Right lobe of liver (tissue), 6 donors: ENCODE data around the gene DYNC2I2. TPM values are rescaled to one million over a fixed set of nuclear protein-coding genes. Genes with fewer than 3 reads are reported as not detected.

Source experiments
- ATAC-seq, 4 donors: fragments of 200-7000 bp; cut with Tn5 transposase; one replicate each; pipeline ENCODE4 v1.9.1; 2020; ENCODE audit warnings: mild to moderate bottlenecking in 4 of 4, moderate library complexity in 4 of 4
- DNase-seq, 3 donors: peaks; one replicate each; pipeline ENCODE4 v3.0.0-alpha.2; 2020
- H3K27ac ChIP-seq, 3 donors: fragments of 200-600 bp; one replicate each; pipeline ENCODE4 v1.8.0; 2022
- H3K27me3 ChIP-seq, 2 donors: fragments of 200-600 bp; one replicate each; pipeline ENCODE4 v1.8.0; 2022
- H3K36me3 ChIP-seq, 4 donors: fragments of 200-600 bp; sonication (generic) in 1 of 4; one replicate each; pipeline versions ENCODE4 v1.5.1 to v1.8.0; 2017 to 2022; ENCODE audit warnings: control low read depth in 1 of 4
- H3K4me1 ChIP-seq, 4 donors: fragments of 200-600 bp; sonication (generic) in 1 of 4; one replicate each; pipeline versions ENCODE4 v1.5.1 to v1.8.0; 2017 to 2022; ENCODE audit warnings: control low read depth in 1 of 4
- H3K4me3 ChIP-seq, 3 donors: fragments of 200-600 bp; one replicate each; pipeline ENCODE4 v1.8.0; 2022
- H3K9me3 ChIP-seq, 4 donors: fragments of 200-600 bp; sonication (generic) in 1 of 4; one replicate each; pipeline versions ENCODE4 v1.5.1 to v1.8.0; 2017 to 2022; ENCODE audit warnings: control low read depth in 1 of 4
- POLR2A ChIP-seq: fragments of 450-650 bp; IDR thresholded peaks from one replicate; pipeline ENCODE4 v1.6.1; 2017; ENCODE audit warnings: antibody characterized with exemption, mild to moderate bottlenecking
- WGBS: methylation state at CpG from one replicate; pipeline ENCODE4 v1.1.6; 2018; ENCODE audit warnings: low coverage, low lambda C conversion rate; ENCODE audit not compliant: insufficient coverage; ENCODE audit errors: missing lambda C conversion rate; 5-methylcytosine and 5-hydroxymethylcytosine counted together
- intact Hi-C, 2 donors: fragments of 100-400 bp; cut with DNase I; formaldehyde crosslinking; loops; one replicate each; pipeline versions ENCODE4 v1.11.2 to v1.14.1; 2022
- total RNA-seq, 6 experiments: library from RNA; depleted of rRNA in 2 of 6; stranded (reverse); fragments of >200 nt in 2 of 6; fragmentation: NEBNext Ultra II Directional in 3 of 6; extraction: Animal tissue kit (Norgen Biotek cat#: 25700) in 3 of 6; gene quantifications; one replicate each; pipeline versions ENCODE4 v1.1.0 to v1.2.4, GENCODE V29; 2016 to 2023
- TF ChIP-seq, protein P1 (sequence below), 4 donors: fragments of 200-600 bp in 3 of 4; fragments of 450-650 bp in 1 of 4; IDR thresholded peaks; one replicate each; pipeline versions ENCODE4 v1.5.1 to v1.8.0; 2016 to 2022; ENCODE audit warnings: antibody characterized with exemption in 4 of 4, mild to moderate bottlenecking in 2 of 4
- donor health status: DM: no; HTN: yes; CAD: no.
- donor health status: DM: no; HTN: no; CAD: no.
- donor health status: DM: no; HTN: no; CAD: no.
- donor health status: DM: no; HTN: yes; CAD: no.
- donor health status: DM: no; HTN: yes; CAD: no.

Gene DYNC2I2
- total RNA-seq, 6 experiments from 2014 or later, result 11.8 to 23.9 (median 18.8) TPM

DNA sequence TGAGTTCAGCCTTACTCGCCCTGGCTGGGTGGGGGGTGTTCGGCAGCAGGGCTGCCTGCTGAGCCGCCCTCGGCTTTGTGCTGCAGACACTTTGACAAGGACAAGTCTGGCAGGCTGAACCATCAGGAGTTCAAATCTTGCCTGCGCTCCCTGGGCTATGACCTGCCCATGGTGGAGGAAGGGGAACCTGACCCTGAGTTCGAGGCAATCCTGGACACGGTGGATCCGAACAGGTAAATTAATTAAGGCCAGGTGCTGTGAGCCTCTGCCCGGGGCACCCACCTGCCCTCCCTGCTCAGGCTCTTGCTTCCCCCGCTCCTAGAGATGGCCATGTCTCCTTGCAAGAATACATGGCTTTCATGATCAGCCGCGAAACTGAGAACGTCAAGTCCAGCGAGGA, 24.2 kb downstream of the DYNC2I2 start:
- intact Hi-C loops, result loop anchor here (10.0 kb wide), 2 partner anchors 138 to 198 kb away; no protein-coding TSS in a partner anchor
- Histone ChIP-seq H3K4me1 (peaks cover 0 to 28% (median 6%) of the 10 kb centered on the region in 4 donors), H3K27ac (no peak overlapping the region), H3K9me3 (no peaks in the 10 kb centered on the region), H3K4me3 (no peak overlapping the region), H3K27me3 (no peaks in the 10 kb centered on the region), H3K36me3 (peaks cover 0 to 58% (median 16%) of the 10 kb centered on the region in 4 donors)
- TF ChIP-seq, protein P1, sequence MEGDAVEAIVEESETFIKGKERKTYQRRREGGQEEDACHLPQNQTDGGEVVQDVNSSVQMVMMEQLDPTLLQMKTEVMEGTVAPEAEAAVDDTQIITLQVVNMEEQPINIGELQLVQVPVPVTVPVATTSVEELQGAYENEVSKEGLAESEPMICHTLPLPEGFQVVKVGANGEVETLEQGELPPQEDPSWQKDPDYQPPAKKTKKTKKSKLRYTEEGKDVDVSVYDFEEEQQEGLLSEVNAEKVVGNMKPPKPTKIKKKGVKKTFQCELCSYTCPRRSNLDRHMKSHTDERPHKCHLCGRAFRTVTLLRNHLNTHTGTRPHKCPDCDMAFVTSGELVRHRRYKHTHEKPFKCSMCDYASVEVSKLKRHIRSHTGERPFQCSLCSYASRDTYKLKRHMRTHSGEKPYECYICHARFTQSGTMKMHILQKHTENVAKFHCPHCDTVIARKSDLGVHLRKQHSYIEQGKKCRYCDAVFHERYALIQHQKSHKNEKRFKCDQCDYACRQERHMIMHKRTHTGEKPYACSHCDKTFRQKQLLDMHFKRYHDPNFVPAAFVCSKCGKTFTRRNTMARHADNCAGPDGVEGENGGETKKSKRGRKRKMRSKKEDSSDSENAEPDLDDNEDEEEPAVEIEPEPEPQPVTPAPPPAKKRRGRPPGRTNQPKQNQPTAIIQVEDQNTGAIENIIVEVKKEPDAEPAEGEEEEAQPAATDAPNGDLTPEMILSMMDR (IDR thresholded peaks at IDR 0.05), result no peak
- no peak for TF ChIP-seq POLR2A
- ATAC-seq (no peak), DNase-seq (peak in 1 of 3 donors; percentile 28)
- WGBS, result 100% methylated on average over 2 of the region's 14 CpGs

DNA sequence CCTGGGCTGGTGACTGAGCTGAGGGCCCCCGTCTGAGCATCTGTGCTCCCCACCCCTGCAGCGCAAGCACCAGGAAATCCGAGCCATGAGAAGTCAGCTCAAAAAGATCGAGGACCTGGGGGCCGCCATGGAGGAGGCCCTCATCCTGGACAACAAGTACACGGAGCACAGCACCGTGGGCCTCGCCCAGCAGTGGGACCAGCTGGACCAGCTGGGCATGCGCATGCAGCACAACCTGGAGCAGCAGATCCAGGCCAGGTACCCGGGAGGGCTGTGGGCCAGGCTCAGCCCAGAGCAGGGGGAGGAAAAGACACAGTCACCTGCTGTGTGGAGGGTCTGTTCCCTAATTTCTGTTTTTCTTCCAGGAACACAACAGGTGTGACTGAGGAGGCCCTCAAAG, 24.6 kb downstream of the DYNC2I2 start:
- WGBS, result no CpG with 5 or more reads among the region's 10 CpGs
- peaks cover 0 to 28% (median 6%) of the 10 kb centered on the region in 4 donors for H3K4me1 ChIP-seq
- TF ChIP-seq, protein P1 (IDR thresholded peaks at IDR 0.05), result no peak
- no peak for TF ChIP-seq POLR2A
- intact Hi-C loops, result loop anchor here (10.0 kb wide), 2 partner anchors 137 to 197 kb away; no protein-coding TSS in a partner anchor
- no peak overlapping the region for H3K4me3 ChIP-seq
- H3K27me3 ChIP-seq, result no peaks in the 10 kb centered on the region
- peaks cover 0 to 62% (median 18%) of the 10 kb centered on the region in 4 donors for H3K36me3 ChIP-seq
- no peak overlapping the region for H3K27ac ChIP-seq
- ATAC-seq (no peak), DNase-seq (peak in 1 of 3 donors; percentile 31)
- no peaks in the 10 kb centered on the region for H3K9me3 ChIP-seq

DNA sequence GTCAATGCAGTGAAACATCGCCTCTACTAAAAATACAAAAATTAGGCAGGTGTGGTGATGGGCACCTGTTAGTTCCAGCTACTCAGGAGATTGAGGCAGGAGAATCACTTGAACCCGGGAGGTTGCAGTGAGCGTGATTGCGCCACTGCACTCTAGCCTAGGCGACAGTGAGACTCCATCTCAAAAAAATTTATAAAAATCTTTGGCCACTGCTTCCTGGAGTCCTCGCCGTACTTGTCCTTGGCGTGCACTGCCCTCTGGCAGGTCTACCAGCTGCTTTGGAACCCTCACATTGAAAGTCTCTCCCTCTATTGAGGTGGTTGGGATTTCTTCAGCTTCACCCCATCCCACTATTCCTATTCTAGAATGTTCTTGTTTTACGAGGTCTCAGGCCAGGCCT, 25.0 kb downstream of the DYNC2I2 start:
- H3K27ac ChIP-seq, result no peak overlapping the region
- DNase-seq (peak in 1 of 3 donors; percentile 18), ATAC-seq (no peak)
- H3K27me3 ChIP-seq, result no peaks in the 10 kb centered on the region
- H3K4me1 ChIP-seq, result peaks cover 0 to 28% (median 6%) of the 10 kb centered on the region in 4 donors
- WGBS, result 96% methylated on average over 5 of the region's 9 CpGs
- intact Hi-C loops, result loop anchor here (10.0 kb wide), 2 partner anchors 137 to 197 kb away; no protein-coding TSS in a partner anchor
- no peak overlapping the region for H3K4me3 ChIP-seq
- TF ChIP-seq POLR2A, result no peak
- TF ChIP-seq, protein P1 (IDR thresholded peaks at IDR 0.05), result no peak
- no peaks in the 10 kb centered on the region for H3K9me3 ChIP-seq
- peaks cover 0 to 67% (median 19%) of the 10 kb centered on the region in 4 donors for H3K36me3 ChIP-seq

DNA sequence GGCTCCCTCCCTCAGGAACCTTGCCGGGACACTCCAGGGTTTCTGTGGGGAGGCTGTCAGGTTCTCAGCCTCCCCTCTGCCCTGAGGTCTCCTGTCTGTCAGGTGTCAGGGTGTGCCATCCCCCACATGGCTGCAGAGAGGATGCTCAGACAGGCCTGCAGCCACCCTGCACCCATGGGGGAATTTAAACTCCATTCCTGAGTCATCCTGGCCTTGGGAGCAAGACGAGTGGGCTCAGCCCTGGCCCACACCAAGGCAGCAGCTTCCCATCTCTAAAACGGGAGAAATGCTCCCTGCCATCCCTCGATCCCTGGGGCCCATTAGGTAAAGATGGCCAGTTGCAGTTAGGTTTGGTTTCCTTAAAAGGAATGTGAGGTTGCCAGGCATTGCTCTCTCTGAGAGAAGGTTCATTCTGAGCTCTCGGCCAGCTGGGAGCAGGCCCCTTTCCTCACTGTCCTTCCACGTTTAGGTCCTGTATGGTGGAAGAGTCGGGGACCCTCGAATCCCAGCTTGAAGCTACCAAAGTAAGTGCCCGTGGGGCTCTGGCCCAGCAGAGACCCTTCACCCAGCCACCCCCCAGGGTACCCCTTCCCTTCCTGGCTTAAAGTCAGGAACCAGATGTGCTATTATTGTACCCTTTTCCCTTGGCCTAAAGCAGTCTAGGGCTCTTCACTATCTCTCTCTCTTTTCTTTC, 26.6 kb downstream of the DYNC2I2 start:
- Histone ChIP-seq H3K4me3 (no peak overlapping the region), H3K4me1 (peaks cover 0 to 39% (median 5%) of the 10 kb centered on the region in 4 donors), H3K27me3 (no peaks in the 10 kb centered on the region), H3K27ac (no peak overlapping the region), H3K36me3 (peaks cover 0 to 74% (median 27%) of the 10 kb centered on the region in 4 donors), H3K9me3 (no peaks in the 10 kb centered on the region)
- intact Hi-C loops, result loop anchor here (10.0 kb wide), 2 partner anchors 135 to 195 kb away; no protein-coding TSS in a partner anchor
- WGBS, result 40% methylated on average over 2 of the region's 9 CpGs
- ATAC-seq (no peak), DNase-seq (no peak)
- no peak for TF ChIP-seq POLR2A
- TF ChIP-seq, protein P1 (IDR thresholded peaks at IDR 0.05), result no peak
